ENCODE measurements around the gene FSTL3.
"Not testable (repeated sequence)": the region's sequence is repeated elsewhere in the genome, so short reads cannot be mapped to it uniquely, and the experiment has no call there.

The FSTL3 gene

DNA sequence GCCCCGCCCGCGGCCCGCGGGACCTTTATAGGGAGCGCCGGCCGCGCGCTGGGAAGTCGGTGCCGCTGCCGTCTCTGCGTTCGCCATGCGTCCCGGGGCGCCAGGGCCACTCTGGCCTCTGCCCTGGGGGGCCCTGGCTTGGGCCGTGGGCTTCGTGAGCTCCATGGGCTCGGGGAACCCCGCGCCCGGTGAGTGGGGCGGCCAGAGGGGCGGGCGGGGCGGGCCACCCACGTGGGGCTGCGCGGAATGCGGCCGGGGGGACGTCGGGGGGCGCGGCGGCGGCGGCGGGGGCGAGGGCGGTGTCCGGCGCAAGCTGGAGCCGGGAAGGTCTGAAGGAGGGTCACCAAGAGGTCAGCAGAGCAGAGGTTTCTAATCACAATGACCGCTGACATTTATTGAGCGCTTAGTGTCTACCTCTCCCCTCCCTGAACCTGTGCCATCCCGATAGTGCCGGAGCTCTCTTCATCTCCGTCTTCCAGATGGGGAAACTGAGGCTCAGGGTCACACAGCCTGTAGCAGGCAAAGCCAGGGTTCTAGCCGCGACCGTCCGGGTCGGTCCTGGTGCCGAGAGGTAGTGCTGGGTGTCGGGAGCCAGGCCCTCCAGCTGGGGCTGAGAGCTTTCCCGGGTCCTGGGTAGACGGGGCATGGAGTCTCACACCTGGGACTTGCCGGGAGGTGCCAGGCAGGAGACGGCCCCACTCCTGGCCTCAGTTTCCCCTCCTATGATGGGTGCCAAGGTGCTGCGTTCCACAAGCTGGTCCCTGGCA, at the start of gene FSTL3:
Gene FSTL3, plus strand, starts transcription at position 54 of the 767 bp plus-strand sequence. Its CDS starts 32 bp downstream, at position 86.
- no peak for DNase-seq (ENCODE audit: low read depth)

DNA sequence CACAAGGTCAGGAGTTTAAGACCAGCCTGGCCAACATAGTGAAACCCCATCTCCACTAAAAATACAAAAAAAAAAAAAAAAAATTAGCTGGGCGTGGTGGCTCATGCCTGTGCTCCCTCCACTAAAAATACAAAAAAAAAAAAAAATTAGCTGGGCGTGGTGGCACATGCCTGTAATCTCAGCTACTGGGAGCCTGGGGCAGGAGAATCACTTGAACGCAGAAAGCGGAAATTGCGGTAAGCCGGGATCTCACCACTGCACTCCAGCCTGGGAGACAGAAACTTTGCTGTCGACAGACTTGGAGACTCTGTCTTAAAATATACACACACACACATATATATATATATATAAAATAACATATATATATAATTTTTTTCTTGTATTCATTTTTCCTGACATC, 49.6 kb upstream of the FSTL3 start:
- not testable (repeated sequence) for DNase-seq (ENCODE audit: low read depth)

DNA sequence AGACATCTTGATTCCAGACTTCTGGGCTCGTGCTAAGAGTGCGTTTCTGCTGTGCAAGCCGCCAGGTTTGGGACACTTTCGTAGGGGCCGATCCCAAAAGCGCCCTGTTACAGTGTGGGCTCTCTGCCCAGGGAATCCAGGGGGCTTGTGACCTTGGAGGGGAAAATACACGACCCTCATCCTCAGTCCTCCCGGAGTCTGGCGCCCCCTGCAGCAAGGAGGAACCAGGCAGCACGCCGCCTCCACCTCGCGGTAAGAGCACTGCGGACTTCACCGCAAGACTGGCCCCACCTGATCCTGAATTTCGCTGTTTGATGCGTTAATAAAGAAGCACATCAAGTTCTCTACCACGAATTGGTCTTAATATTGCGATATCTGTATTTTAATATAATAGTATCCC, 48.0 kb upstream of the FSTL3 start:
- DNase-seq (ENCODE audit: low read depth): no peak

DNA sequence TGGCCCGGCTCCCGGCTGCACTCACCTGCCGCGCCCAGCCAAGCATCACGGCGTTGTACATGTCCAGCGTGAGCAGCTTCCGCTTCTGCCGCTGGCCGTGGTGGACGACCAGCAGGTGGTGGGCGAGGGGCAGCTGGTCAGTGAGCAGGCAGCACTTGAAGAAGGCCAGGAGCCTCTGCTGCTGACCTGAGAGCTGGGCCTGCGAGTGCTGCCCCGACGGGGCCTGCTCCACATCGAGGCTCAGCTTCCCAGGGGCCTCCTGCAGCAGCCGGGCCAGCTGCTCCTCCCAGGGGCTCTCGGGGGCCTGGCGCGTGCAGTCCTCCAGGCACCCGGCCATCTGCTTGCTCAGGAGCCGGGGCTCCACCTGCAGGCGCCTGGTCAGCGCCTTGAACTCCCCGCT, 46.7 kb upstream of the FSTL3 start:
- not testable (repeated sequence) for DNase-seq (ENCODE audit: low read depth)

DNA sequence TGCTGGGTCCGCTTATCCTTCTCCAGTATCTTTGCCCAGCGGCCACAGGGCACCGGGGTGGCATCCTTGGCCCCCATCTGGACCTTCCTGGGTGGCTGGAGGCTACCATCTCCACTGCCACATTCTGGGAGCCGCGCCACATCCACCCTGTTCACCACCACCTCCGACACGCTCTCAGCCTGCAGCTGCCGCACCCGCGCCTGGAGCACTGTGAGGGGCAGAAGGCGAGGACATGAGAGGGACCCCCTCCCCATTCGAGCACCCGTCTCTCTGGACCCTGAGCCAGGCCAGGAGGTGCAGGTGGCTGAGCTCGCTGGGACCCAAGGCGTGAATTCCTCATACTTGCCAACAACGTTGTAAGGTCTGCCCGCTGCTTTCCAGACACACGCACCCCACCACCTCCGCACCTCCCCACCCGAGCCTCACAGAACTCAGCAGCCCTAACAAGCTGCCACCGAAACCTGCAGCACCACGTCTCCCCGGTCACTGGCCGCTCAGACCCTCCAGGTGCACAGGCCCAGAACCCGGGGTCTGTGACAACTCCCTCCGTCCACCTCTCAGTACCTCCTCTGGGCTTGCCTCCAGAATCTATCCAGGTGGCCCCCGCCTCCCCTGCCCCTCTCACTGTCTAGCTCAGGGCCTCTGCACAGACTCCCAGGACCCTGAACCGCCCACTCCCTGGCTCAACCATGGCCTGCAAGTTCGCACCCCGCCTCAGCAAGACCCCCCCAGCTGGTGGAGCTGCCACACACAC, 46.1 kb upstream of the FSTL3 start:
- DNase-seq (ENCODE audit: low read depth): no peak

DNA sequence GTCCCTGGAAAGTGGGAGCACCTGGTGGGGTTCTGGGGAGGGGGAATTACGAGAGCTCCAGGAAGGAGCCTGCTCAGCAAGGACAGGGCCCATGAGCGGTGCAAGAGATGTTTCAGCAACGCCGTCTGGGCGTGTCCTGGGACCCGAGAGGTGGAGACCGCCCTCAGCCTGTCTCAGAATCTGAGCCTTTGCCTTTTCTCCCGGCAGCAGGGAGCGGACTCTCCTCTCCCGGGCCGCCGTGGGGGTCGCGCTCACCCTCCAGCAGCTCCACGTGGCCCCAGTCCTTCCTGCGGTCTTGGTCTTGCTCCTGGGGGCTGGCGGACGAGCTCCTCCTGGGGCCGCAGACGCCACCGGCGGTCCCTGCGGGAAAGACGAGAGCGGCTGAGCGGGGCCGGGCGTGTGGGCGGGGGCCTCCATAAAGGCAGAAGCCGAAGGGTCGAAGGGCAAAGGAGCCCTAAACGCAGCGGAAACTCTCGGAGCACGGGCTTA, 43.6 kb upstream of the FSTL3 start:
- DNase-seq (ENCODE audit: low read depth): no peak

DNA sequence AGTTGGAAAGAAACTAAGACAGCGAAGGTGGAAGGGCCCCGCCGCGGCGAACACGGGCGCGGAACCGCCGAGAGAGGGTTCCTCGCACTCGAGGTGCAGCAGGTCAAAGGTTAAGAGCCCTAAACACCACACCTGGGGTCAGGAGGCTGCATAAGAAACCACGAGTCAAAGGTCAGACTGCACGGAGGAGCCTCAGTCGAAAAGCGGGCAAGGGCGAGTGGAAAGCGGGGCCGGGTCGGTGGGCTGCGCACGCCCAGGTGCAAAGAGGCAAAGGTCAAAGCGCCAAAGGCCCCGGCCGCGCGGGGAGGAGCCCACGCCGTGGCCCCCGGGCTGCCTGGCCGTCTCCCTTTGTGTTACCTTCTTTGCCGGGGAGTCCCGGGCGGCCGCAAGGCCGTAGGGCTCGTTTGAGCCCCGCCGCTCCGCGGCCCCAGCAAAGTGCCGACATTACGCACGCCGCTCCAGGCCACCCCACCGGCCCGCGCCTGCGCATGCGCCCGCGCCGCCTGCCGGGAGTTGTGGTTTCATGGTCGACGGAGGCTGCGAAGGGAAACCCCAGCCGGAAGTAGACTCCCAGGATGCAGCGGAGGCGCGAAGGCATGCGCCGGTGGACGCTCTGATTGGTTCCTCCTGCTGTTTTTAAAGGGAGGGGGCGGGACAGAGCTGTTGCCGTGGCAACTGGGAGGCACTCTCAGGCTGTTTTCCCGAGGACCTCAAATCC, 43.0 kb upstream of the FSTL3 start, which contains the start of gene POLRMT:
Gene POLRMT, minus strand, starts transcription at position 470 of the 718 bp plus-strand sequence. Its CDS starts 25 bp downstream, at position 445.
- DNase-seq (ENCODE audit: low read depth): peak; percentile 95

DNA sequence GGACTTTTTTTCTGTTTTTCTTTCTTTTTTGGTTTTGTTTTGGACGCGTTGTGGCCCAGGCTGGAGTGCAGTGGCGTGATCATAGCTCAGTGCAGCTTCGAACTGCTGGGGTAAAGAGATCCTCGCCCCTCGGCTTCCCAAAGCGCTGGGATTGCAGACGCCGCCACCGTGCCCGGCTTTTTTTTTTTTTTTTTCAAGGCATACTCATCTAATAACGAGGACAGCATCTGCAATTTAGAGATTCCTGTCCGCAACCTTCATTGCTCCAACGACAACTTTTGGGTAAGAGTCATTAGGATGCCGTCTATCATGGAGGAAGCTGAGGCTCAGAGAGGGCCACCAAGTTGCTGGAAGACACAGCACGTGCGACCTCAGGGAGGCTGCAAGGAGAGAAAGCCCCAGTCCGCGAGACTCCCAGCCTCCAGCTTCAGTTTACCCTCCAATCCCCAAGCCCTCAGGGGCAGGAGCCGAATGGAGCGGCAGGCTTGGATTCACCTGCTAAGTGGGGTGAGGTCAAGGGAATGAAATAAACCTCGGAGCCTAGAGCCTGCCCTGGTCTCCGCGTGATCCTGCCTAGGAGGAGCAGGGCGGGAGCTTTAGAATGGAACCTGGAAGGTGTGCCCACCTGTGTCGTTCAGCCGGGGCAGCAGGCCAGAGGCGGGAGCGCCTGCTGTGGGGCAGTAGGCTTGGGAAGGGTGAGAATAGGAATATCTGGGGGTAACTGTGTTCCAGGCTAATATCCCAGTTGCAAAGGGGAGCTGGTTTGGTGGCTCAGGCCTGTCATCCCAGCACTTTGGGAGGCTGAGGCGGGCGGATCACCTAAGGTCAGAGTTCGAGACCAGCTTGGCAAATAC, 42.2 kb upstream of the FSTL3 start:
- DNase-seq (ENCODE audit: low read depth): no peak

DNA sequence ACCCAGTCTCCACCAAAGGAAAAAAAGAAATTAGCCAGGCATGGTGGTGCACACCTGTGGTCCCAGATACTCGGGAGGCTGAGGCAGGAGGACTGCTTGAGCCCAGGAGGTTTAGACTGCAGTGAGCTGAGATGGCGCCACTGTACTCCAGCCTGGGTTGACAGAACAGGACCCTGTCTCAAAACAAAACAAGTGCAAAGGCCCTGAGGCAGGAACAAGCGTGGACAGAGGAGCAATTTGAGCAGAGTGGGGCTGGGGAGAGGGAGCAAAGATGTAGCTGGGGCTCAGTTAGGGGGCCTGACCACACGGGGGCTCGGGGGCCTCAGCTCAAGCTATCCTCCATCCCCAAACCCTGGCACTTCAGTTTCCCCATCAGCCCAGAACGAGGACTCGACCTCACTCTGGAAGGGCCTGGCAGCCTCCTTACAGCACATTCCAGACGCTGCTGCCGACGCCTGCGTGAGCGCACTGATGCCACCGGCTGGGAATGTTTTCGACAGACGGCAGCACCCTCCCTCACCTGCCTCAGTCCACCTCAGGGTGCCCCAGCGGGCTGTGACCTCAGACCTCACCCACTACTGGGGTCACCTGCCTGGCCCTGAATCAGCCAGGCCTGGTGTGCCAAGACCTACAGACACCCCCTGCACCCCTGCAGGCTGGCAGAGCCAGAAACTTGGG, 41.1 kb upstream of the FSTL3 start:
- no peak for DNase-seq (ENCODE audit: low read depth)

DNA sequence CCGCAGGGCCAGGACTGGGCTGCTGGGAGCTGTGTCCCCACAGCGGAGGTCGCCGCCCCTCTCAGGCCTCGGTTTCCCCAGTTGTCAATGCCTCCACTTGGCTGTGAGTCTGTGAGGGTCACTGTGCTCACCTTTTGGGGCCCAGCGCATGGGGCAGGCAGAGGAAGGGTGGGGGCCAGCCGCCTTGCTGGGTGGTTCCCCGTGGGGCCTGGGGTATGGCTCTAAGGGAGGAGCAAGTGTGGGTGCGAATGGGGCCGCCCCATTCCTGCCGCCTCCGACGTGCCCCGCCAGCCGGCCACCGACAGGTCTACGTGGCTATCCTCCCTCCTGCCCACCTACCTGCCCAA, 37.3 kb upstream of the FSTL3 start:
- no peak for DNase-seq (ENCODE audit: low read depth)

DNA sequence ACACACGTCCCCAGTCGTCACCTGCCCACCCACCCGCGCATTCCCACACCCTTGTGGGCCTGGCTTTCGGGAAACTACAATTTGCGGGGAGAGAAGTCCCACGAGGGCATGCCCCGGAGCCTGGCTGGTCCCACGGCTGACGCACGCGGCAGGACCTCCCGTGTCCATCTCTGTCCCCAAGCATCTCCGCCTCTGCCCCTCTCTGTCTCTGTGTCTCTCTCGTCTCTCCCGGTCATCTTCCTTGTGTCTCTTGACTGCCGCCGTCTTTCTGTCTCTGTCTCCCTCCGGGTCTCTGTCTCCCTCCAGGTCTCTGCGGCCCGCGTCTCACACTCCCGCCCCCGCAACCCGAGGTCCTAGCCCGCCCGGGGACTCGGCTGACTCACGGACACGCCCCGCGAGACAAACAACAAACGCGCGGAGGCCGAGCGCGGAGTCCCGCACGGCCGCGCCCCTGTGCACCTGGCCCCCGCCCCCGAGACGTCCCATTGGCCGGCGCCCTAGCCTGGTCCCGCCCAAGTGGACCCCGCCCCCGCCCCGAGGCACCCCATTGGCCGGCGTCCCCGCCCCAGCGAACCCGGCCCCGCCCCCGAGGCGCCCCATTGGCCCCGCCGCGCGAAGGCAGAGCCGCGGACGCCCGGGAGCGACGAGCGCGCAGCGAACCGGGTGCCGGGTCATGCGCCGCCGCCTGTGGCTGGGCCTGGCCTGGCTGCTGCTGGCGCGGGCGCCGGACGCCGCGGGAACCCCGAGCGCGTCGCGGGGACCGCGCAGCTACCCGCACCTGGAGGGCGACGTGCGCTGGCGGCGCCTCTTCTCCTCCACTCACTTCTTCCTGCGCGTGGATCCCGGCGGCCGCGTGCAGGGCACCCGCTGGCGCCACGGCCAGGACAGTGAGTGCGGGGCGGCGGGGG, 36.7 kb upstream of the FSTL3 start, which contains the start of gene FGF22:
Gene FGF22, plus strand, starts transcription at position 627 of the 908 bp plus-strand sequence. Its CDS starts 47 bp downstream, at position 674.
- DNase-seq (ENCODE audit: low read depth): peak; percentile 95

DNA sequence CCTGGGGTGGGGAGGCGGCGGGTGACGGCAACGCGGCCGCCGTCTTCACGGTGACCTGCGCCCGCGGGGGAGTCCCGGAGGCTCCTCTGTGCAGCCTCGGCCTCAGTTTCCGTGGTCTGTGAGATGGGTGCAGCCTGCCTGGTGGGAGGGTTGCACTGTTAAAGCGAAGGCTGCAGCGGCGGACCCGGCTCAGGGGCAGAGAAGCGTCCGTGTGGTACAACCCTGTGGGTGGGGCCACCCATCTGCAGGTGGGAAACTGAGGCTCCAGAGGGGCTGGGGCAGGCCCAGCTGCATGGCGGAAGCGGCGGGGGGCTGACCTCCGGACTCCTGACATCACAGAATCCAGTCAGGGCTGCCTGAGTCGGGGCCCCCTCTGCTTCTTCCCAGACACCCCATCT, 36.0 kb upstream of the FSTL3 start:
- DNase-seq (ENCODE audit: low read depth): no peak

DNA sequence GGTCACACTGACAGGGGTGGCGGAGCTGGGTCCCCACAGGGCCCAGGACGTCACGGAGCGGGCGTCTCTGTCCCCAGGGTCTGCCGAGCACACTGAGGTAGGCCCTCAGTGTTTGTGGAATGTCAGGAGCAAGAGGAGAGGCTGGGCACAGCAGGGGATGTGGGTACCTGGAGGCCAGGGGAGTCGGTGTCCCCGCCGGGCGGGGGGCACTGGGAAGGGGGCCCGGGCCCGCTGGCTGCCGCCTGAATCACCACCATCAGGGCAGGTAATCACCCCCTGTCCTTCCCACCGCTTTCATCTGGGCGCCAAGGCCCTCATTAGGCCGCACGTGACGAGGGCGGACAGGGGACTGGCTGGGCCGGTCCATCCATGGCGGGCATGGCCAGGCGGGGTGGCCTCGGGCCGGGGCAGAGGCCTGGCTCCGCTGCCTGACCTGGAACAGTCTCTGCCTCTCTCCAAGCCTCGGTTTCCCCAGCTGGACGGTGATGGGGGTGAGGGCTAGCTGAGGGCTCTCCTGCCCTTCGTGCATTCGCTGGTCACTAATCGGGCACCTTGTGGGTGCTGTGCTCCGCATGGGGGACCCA, 35.5 kb upstream of the FSTL3 start:
- DNase-seq (ENCODE audit: low read depth): no peak

DNA sequence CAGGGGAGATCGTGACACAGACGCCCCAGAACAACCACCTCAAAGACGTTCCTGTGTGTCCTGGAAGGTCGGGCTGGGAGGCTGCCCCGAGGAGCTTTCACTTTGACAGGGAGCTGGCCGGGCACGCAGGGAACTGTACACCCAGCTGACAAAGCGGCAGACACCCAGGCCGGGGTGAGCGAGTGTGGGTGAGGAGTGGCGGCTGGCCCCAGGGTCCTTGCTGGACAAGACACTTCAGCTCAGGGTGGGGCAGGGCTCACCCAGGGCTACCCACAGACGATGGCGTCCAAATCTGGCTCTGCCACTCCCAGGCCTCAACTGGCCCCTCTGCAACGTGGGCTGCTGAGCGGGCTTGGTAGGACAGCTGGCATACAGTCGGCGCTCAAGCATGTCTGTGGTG, 34.5 kb upstream of the FSTL3 start:
- no peak for DNase-seq (ENCODE audit: low read depth)

DNA sequence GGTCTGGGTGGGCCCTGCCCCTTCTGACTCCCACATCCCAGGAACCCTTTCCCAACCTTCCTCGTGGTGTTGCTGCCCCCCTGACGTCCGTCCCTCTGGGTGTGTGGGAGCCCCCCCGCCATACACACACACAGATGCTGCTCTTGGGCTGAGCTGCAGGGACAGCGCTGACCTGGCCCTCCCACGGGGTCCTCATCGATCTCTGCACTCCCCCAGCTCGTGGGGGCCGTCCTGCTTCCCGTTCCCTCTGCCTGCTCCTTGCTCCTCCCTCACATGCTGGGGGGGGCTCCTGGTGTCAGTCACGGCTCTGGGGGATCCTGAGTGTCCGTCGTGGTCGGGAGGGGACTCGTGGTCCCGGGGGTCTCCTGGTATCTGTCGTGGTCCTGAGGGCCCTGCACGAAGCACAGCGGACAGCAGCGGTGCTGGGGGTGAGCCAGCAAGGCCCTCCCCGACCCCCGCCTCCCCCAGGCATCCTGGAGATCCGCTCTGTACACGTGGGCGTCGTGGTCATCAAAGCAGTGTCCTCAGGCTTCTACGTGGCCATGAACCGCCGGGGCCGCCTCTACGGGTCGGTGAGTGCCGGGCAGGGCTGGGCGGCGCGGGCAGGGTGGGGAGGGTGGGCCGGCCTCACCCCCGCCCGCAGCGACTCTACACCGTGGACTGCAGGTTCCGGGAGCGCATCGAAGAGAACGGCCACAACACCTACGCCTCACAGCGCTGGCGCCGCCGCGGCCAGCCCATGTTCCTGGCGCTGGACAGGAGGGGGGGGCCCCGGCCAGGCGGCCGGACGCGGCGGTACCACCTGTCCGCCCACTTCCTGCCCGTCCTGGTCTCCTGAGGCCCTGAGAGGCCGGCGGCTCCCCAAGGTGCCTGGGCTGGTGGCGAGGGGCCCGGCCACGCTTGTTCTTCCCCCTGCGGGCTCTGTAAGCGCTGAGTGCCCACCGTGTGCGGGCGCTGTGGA, 33.1 kb upstream of the FSTL3 start:
- no peak for DNase-seq (ENCODE audit: low read depth)

DNA sequence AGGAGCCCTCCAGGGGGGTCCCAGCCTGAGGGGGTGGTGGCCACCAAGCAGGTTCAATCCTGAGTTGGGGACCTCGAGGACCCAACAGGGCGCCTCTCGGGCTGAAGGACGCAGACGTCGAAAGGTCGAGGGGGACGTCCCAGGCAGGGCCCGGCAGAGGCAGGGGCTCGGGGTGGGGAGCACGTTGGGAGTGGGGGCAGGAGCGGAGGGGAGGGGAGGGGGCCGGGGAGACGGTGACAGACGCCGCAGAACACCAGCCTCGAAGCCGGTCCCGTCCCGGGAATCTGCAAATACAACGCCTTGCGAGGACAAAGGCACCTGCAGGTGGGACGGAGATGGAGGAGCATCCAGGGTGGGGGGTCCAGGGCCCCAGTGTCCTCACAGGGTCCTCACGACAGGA, 32.5 kb upstream of the FSTL3 start:
- DNase-seq (ENCODE audit: low read depth): no peak

DNA sequence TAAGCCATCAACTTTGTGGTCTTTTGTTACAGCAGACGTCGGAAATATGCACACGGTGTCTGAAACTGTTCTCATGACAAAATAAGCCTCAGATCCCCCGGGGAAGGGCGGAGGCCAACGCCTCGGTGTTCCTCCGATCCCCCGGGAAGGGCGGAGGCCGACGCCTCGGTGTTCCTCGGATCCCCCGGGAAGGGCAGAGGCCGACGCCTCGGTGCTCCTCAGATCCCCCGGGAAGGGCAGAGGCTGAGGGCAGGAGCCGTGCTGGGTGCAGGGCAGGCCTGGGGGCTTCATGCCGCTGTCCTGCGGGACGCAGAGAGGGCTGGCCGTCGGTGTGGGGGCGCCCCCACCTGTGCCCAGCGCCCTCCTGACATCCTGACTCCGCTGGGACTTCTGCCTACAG, 31.8 kb upstream of the FSTL3 start:
- no peak for DNase-seq (ENCODE audit: low read depth)

DNA sequence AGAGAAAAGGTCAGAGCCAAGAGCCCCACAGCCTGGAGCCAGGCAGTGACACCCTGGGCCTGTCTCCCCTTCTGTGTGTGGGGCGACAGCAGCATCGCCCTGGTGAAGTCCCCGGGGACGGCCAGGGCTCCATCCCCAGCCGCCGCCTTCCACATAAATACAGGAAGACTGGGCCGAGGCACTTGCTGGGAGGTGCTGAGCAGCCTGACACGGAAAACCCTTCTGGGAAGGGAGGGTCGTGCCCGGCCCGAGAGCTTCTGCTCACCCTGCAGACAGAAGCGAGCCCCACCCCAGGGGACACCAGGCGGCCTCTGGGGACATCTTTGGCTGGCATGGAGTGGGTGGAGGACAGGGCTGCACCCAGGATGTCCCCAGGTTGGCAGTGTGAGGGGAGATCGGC, 31.4 kb upstream of the FSTL3 start:
- DNase-seq (ENCODE audit: low read depth): no peak
